ENCODE data around the gene NPEPPS.
"Not testable (repeated sequence)": the region's sequence is repeated elsewhere in the genome, so short reads cannot be mapped to it uniquely, and the experiment has no call there.

NPEPPS gene, protein sequence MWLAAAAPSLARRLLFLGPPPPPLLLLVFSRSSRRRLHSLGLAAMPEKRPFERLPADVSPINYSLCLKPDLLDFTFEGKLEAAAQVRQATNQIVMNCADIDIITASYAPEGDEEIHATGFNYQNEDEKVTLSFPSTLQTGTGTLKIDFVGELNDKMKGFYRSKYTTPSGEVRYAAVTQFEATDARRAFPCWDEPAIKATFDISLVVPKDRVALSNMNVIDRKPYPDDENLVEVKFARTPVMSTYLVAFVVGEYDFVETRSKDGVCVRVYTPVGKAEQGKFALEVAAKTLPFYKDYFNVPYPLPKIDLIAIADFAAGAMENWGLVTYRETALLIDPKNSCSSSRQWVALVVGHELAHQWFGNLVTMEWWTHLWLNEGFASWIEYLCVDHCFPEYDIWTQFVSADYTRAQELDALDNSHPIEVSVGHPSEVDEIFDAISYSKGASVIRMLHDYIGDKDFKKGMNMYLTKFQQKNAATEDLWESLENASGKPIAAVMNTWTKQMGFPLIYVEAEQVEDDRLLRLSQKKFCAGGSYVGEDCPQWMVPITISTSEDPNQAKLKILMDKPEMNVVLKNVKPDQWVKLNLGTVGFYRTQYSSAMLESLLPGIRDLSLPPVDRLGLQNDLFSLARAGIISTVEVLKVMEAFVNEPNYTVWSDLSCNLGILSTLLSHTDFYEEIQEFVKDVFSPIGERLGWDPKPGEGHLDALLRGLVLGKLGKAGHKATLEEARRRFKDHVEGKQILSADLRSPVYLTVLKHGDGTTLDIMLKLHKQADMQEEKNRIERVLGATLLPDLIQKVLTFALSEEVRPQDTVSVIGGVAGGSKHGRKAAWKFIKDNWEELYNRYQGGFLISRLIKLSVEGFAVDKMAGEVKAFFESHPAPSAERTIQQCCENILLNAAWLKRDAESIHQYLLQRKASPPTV

DNA sequence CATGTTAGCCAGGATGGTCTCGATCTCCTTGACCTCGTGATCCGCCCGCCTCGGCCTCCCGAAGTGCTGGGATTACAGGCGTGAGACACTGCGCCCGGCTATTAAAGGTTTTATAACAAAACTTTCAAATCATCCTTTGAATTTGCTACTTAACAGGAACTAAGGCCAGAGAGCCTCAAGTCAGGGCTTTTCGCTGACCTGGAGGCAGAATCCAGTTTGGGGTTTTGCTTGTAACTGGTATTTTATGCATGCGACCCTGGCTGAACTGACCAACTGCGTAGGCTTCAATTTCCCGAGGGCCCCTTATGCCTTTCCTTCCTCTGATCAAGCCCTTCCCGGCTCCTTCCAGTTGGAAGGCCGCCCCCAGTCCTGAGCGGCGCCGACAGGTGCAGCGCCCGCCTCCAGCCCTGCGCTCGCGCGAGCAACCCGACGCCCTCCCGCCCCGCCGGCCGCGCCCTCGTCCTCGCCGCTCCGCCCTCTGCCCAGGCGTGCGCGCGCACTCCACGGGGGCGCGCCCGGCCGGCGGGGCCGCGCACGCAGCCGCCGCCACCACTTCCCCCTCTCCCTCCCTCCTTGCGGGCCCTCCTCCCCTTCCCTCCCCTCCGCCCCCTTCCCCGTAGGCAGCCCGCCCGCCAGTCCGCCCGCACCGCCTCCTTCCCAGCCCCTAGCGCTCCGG is at the start of gene NPEPPS:
TSS of gene NPEPPS (plus strand) at position 552 of the 676 bp plus-strand sequence. CDS start 193 bp downstream, outside the sequence.
- peak; percentile 74 for DNase-seq

DNA sequence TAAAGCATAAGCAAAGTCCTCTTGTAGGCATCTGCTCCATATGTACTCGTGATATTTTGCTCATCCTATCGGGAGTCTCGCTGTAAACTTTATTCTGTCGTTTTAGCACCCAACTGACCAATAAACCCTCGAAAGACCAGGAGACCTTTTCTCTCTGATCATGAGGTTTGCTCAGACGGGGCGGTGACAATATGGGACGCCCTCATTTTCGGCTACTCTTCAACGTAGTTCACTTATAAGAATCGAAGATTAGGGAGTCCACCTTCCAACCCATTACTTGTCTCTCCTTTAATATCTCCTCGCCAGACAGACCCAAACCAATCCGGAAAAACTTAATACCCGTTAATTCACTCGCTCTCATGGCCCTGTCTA is 39.1 kb upstream of the NPEPPS start:
- not testable (repeated sequence) for DNase-seq

DNA sequence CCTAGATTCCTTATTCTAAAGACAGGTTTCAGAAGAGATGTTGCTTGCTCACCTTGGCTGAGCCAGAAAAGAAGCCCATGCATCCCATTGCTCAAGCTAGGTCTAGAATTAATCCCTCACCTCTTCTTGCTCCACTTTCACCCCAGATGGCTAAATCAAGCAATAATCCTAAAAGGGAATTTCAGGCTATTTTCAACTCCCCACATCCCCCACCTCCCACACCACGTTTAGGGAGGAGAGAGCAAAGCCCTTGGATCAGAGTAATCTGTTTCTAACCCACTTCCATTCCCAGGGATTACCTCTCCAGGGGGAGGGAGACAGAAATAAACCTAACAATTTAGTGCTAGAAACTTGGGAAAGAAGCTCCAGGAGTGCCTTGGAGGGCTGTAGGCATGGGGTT is 31.8 kb upstream of the NPEPPS start:
- not testable (repeated sequence) for DNase-seq

DNA sequence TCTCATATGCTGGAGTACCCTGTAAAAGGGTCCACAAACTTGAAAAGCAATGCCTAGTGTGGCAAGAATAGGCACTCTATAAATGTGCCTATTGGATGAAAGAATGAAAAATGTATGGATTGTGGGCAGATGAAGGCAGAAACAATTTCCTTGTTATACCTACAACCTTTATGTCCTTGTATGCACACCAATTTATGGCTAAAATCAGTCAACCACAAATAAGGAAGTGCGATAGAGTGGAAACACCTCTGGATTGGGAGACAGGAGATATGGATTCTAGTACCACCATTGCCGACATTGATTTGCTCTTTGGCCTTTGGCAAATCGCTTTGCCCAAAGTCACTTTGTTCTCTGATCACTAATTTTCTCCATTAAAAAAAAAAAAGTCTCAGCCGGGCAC is 31.4 kb upstream of the NPEPPS start:
- not testable (repeated sequence) for DNase-seq

DNA sequence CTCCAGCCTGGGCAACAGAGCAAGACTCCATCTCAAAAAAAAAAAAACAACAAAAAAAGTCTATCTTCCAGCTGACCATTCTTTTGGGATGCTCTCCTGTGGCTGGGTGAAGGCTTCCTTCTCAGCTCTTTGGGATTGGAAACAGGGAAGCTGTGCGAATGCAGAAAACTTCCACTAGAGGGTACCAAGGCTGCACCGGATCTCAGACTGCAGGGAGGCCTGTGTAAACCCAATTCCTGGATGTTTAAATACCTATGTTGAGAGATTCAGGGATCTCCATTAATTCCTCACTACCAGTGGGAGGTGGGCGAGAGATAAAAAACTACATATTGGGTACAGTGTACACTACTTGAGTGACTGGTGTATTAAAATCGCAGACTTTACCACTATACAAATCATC is 30.3 kb upstream of the NPEPPS start:
- not testable (repeated sequence) for DNase-seq

DNA sequence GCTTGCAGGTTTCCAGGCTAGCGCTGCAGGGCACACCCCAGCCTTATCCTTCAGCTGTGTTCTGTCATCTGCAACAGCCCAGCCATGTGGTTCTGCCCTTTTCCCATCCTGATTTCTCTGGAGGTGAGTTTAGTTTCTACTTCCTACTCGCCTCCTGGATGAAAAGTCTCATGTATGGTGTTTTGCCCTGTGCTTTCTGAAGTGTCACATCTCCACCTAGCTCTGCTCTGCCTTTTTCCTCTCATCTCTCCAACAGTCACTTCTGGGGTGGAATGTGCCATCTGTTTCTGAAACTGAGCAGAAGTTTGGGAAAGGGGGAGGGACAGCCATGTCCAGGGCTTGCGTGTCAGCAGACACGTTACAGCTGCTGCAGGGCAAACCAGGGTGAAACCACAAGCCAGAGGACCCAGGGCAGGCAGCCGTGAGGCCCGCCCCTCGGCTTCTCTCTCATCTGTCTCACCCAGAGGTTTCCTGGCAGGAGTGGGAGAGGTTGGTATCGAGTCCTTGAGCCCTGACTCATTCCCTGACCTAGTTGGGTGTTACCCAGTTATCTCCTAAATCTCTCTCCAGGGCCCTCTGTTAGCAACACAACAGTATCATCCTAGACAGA is 28.7 kb upstream of the NPEPPS start:
- DNase-seq = not testable (repeated sequence)

DNA sequence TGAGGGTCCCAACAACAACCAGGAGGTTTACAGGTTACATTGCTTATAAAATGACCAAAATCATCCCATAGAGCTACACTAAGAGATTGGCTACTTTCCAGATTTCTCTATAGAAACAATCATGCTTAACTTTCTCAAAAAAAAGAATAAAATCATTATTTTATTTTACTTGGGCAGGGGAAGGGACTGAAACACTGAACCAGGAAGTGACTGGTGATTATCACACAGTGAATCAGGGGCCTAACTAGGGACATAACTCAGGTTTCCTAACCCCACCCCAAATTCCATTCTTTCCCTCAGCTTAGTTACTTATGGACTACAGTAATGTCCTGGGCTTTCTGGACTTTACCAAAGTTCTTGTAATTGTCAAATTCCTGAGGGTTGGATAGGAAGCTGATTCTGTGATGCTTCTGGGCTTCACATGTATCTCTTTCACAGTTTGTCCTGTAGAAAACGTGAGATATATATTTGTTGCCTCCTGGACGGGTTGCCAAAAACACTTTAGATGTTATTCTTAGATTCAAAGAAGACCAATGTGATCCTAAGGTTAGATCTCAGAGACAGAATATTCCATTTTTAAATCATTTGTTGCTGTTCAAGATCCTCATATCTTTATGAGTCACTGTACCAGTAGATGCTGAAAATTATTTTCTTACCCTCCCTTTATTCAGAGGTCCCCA is 28.0 kb upstream of the NPEPPS start:
- not testable (repeated sequence) for DNase-seq

DNA sequence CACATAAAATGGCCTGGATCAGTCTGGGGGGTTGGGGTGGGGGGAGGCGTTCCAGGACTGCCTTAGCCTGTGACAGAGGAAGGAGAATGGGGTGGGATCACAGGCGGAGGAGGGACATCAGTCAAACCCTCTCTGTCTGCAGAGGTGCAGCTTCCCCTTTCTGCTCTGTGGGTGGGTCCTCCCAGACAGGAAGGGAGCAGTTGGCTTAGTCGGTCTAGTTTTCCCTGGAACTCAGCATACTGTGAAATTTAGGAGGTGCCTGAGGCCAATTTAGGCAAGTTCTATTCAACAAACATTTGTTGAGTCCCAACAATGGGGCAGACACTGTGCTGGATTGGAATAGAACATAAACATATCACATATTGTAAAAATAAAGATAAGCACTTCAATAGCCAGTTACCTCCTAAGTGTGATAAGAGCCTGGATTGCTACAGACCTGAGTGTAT is 19.2 kb upstream of the NPEPPS start:
- not testable (repeated sequence) for DNase-seq

DNA sequence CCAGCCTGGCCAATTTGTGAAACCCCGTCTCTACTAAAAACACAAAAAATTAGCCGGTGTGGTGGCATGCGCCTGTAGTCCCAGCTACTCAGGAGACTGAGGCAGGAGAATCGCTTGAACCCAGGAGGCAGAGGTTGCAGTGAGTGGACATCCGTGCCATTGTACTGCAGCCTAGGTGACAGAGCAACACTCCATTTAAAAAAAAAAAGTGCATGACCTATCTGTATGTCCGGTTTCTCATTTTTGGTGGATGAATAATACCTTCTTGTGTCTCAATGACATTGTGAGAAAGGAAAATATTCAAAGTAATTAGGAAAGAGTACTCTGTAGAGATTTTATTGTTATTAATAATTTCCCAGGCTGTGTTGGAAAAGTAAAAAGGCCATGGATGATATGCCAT is 17.6 kb upstream of the NPEPPS start:
- not testable (repeated sequence) for DNase-seq

DNA sequence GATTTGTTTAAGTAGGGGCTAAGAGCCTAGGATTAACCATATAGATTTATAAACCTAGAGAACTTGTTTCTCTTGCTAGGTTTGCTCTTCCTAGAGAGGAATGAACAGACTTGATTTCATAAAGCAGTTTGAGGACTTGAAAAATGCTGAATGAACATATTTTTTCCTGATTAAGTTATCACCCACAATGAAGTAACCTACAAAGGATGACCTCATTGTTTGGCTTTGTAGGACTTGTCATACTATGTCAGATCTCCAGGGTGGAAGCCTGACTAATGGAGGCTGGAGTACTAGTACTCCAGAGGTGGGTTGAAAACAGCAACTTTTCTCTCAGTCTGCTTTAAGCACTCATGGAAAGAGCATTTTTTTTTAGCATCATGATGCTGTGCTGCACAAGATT is 12.0 kb upstream of the NPEPPS start:
- DNase-seq = not testable (repeated sequence)

DNA sequence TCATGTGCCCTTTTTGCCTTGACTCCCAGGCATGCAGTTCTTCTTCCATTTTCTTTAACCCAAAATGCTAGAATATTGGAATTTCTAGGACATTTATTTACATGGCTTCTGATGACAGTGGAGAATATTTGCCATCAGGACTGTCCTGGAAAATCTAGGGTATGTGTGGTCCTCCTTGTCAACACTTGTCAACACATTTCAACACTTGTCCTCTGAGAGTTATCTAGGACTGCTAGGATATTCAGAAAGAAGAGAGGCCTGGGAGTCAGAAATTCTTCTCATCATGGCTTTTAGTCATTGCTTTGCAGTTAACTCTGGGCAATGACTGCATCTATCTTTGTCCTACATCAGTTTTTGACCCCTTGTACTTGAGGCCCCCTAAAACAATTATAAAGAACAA is 11.5 kb upstream of the NPEPPS start:
- DNase-seq = not testable (repeated sequence)

DNA sequence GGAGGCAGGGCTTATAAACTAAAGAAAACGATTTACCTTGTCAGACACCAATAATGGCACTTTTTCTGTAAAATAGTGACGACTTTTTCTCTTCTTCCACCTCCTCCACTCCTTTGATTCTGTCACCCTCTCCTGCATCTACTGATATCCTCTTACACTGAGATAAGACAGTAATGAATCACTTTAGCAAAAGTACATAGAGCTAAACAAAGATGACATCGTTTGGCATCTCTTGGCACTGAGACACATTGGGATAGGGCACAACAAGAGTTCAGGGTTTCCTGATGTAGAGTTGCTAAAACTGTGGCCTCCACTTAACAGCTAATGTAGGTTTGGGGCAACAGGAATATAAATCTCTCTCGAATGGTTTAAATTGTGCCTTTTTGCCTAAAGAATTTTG is 10.6 kb upstream of the NPEPPS start:
- DNase-seq = not testable (repeated sequence)

DNA sequence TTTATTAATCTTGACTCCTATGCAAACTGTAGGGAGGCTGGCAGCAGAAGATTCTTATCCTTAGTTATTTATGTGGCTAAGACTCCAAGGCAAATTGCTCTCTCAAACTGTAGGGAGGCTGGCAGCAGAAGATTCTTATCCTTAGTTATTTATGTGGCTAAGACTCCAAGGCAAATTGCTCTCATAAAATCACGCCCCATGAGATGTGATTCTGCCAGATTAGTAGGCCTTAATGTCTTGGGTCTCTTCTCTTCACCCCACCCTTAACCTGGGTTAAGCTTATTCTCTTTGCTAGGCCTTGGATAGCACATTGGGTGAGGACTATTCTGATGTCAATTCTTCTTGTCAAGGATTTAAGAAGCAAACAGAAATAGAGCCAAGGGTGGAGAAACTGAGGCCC is 9.5 kb upstream of the NPEPPS start:
- not testable (repeated sequence) for DNase-seq

DNA sequence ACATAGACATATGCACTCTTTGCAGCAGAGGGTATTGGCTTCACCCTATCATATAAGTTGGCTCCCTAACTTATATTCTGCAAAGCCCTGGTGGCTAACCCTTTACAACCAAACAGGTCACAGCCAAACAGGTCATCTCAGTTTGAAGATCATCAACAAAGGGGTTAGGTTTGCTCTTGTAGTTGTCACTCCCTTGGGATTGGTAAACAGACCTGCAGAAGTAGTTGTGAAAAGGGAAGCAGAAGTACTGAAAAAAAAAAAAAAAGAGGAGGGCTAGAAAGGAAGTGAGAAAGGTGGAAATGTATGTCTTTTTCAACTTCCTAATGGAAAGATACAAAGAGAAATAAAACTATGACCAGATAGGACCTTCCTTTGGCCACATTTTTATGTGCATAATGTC is 8.6 kb upstream of the NPEPPS start:
- DNase-seq = not testable (repeated sequence)

DNA sequence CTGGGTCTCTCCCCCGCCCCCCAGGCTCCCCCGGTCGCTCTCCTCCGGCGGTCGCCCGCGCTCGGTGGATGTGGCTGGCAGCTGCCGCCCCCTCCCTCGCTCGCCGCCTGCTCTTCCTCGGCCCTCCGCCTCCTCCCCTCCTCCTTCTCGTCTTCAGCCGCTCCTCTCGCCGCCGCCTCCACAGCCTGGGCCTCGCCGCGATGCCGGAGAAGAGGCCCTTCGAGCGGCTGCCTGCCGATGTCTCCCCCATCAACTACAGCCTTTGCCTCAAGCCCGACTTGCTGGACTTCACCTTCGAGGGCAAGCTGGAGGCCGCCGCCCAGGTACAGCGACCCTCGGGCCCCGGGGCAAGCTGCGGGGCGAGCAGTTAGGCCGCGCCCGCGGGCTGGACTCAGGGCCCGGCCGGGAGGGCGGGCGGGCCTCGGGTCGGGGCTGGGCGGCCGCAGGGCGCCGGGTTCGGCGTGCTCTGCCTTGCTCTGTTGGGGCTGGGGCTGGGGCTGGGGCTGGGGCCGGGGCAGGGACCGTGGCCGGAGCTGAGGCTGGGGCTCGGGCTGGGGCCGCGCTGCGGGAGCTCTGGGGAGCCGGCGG is 419 bp downstream of the NPEPPS start:
- DNase-seq = not testable (repeated sequence)

DNA sequence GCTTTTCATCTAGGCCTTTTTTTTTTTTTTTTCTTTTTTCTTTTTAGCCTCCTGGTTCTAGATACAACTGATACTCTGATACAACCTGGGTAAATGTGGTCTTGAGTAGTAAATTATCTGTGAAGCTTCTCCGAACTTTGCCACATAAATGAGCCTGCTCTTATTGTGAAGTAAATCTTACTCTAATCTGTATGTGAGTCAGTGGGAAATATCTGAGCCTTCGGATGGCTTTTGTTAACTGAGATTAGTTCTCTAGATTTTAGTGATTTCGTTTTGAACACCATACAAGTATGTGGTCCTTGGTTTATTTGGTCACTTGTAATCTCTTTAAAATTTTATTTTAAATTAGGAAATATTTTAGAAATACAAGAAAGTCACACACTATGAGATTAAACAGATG is 8.2 kb downstream of the NPEPPS start:
- not testable (repeated sequence) for DNase-seq

DNA sequence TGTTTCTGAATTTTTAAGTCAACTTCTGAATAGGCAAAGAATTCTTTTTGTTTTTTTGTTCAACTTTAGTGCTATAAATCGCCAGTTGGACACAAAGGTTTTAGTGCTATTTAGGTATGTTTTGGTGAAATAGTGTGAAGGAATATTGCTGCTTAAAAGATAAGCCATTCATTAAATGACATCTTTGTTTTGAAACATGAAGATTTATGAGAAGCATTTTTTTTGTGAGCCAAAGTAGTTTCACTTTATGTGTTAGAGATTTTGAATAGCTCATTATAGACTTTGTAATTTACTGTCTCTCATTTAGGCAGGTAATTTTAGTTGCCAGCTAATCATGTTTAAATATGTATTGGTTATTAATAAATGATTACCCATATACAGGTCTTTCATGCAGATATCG is 10.8 kb downstream of the NPEPPS start:
- DNase-seq = not testable (repeated sequence)

DNA sequence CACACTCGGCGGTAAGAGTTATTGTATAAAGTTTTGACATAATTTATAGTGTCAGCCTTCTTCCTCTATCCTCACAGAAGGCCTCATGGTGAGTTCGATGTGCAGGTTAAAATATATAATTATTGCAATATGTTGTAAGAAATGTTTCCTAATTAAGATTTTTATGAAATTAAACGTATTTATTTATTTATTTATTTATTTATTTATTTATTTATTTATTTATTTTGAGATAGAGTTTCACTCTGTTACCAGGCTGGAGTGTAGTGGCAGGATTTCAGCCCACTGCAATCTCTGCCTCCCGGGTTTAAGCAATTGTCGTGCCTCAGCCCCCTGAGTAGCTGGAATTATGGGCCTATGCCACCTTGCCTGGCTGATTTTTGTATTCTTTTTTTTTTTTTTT is 13.4 kb downstream of the NPEPPS start:
- DNase-seq = not testable (repeated sequence)

DNA sequence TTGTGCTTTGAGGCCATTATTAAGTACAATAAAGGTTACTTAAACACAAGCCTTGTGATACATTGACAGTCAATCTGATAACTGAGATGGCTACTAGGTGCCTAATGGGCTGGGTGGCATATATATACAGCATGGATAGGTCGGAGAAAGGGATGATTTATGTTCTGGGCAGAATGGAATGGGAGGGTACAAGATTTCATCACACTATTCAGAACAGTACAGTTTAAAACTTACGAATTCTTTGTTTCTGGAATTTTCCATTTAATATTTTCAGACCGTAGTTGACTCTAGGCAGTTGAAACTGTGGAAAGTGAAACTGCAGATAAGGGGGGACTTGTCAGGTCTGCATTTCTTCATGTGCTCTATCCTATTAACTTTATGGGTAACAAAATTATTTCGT is 23.8 kb downstream of the NPEPPS start:
- DNase-seq = not testable (repeated sequence)

DNA sequence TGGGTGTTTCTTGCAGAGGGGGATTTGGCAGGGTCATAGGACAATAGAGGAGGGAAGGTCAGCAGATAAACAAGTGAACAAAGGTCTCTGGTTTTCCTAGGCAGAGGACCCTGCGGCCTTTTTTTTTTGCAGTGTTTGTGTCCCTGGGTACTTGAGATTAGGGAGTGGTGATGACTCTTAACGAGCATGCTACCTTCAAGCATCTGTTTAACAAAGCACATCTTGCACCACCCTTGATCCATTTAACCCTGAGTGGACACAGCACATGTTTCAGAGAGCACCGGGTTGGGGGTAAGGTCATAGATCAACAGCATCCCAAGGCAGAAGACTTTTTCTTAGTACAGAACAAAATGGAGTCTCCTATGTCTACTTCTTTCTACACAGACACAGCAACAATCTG is 25.2 kb downstream of the NPEPPS start:
- not testable (repeated sequence) for DNase-seq

DNA sequence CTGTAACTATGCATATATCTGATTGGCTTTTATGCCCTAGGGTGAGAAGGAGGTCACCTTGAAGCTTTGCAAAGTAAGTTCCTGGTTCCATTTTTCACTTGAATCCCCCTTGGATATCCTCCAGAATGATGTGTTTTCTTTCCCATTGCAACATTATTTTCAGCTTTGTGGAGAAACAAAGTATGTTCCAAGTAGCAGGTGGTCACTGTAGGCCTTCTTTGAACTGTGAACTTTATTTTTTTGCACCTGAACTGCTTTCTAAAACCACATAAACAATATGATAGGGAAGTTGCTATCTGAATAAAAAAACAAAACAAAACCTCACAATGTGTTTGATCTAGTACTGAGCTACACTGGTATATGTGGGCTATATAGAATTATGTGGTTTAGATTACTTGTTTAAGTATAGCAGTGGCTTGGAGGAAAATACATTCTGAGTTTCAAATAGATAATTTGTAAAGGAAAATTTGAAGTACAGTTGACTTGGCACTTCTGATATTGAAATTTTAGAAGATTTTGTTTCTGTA is 29.7 kb downstream of the NPEPPS start:
- not testable (repeated sequence) for DNase-seq

Data from NCI-H510A (cell line).